A673 (cell line): ENCODE data around the gene LTC4S. TPM values are rescaled to one million over a fixed set of nuclear protein-coding genes. Genes with fewer than 3 reads are reported as not detected.

Source experiments
- BruUV-seq: library from RNA; stranded (reverse); fragments of 400-500 nt; replicated peaks from 2 replicates; lab custom pipeline; 2021; lab: Mats Ljungman, UMichigan
- CTCF ChIA-PET: fragments of 300-600 bp; sonication (Branson Sonifier 250); formaldehyde crosslinking; loops from one replicate; lab custom pipeline; 2022; ENCODE audit warnings: antibody characterized with exemption; lab: Charles Lee
- POLR2A ChIA-PET: fragments of 300-600 bp; sonication (Branson Sonifier 250); formaldehyde crosslinking; loops from one replicate; lab custom pipeline; 2022; ENCODE audit warnings: antibody characterized with exemption; ENCODE audit not compliant: low non-redundant PET; lab: Charles Lee
- DNase-seq: peaks from one replicate; pipeline ENCODE4 v3.0.0-alpha.2; 2015; ENCODE audit warnings: low spot score
- H3K27ac ChIP-seq: fragments of 200-600 bp; sonication (generic); 2 replicates; pipeline ENCODE4 v1.5.1; 2016; ENCODE audit warnings: mixed run types, low read depth, mild to moderate bottlenecking, mixed read lengths, antibody characterized with exemption, low read length; ENCODE audit not compliant: poor library complexity, severe bottlenecking
- H3K27me3 ChIP-seq: fragments of 200-600 bp; sonication (generic); replicated peaks from 2 replicates; pipeline ENCODE4 v1.6.1; 2017; ENCODE audit warnings: mixed run types, low read depth, mild to moderate bottlenecking, mixed read lengths, antibody characterized with exemption, low read length; ENCODE audit not compliant: insufficient read depth, poor library complexity
- H3K36me3 ChIP-seq: fragments of 200-600 bp; sonication (generic); 2 replicates; pipeline ENCODE4 v1.6.1; 2016; ENCODE audit warnings: mixed run types, mild to moderate bottlenecking, mixed read lengths, antibody characterized with exemption, low read length; ENCODE audit not compliant: insufficient read depth, poor library complexity, severe bottlenecking
- H3K4me1 ChIP-seq: fragments of 200-600 bp; sonication (generic); 2 replicates; pipeline ENCODE4 v1.6.1; 2017; ENCODE audit warnings: mixed run types, mild to moderate bottlenecking, mixed read lengths, antibody characterized with exemption, low read length; ENCODE audit not compliant: insufficient read depth, poor library complexity, severe bottlenecking
- H3K4me3 ChIP-seq: fragments of 200-600 bp; sonication (generic); 2 replicates; pipeline ENCODE4 v1.5.1; 2016; ENCODE audit warnings: low read depth, mixed run types, mild to moderate bottlenecking, mixed read lengths, low read length; ENCODE audit not compliant: poor library complexity, severe bottlenecking
- H3K9me3 ChIP-seq: fragments of 200-600 bp; sonication (generic); 2 replicates; pipeline ENCODE4 v1.6.1; 2016; ENCODE audit warnings: mixed run types, low read depth, mild to moderate bottlenecking, mixed read lengths, antibody characterized with exemption, low read length; ENCODE audit not compliant: poor library complexity, severe bottlenecking
- EZH2 ChIP-seq: fragments of 200-600 bp; sonication (generic); IDR thresholded peaks from 2 replicates; pipeline ENCODE4 v1.6.1; 2017; ENCODE audit warnings: borderline replicate concordance, low read depth, mild to moderate bottlenecking, mixed read lengths, antibody characterized with exemption, low read length; ENCODE audit not compliant: poor library complexity, severe bottlenecking
- intact Hi-C: fragments of 100-400 bp; cut with micrococcal nuclease; formaldehyde crosslinking; loops from one replicate; pipeline ENCODE4 v1.10.0; 2022; ENCODE audit not compliant: unreplicated experiment
- total RNA-seq: library from RNA; stranded (reverse); gene quantifications from 2 replicates; pipeline ENCODE4 v1.2.3, GENCODE V29; 2021
- TF ChIP-seq, protein P1 (sequence below): fragments of 300-800, 200-600 bp; sonication (generic); conservative IDR thresholded peaks from 2 replicates; pipeline ENCODE4 v1.5.1; 2017; ENCODE audit warnings: low read depth, mild to moderate bottlenecking, antibody characterized with exemption, low read length, moderate library complexity, mixed read lengths

LTC4S gene
- total RNA-seq, 1 experiment from 2014 or later: 0.58 TPM

DNA sequence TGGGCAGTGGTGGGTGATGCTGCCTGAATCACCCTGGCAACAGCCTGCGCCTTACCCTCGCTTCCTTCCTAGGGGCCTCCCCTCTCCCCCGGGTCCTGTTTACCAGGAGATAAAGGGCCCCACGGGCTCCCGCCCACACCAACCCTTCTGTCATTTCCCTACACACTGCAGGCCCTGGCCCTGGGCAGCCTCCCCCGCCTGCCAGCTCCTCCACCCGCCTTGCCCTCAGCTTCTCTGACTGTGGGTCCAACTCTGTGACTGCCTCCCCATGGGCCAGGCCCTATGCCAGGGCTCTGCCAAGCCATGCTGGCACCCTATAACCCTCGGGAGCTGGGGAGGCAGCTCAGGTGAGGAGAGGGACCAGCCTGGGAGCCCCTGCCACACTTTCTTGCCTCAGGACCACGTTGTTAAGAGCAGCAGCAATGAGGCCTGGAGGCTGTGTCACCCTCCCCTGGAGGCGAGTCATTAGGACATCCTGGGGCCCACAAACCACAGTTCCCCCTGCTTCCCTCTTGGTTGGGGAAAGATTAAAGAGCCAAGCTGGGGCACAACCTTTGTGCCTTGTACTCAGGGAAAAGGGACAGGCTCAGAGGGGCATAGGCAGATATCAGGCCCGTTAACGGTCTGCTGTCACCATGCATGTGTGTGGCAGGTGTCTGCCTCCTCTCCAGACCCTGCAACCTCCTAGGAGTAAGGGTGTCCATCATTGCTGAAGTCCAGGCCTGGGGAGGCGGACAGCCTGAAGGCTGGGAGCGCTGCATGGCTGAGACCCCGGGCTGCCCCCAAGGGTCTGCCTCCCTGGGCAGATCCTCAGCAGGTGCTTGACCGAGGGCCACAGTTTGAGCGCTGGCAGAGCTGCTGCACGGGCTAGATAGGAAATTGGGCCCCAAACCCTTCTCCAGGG, 10.1 kb downstream of the LTC4S start:
- ChIA-PET CTCF (no interaction called here), POLR2A (no interaction called here)
- Histone ChIP-seq H3K27ac (no peak overlapping the region), H3K4me1 (peaks cover 28% of the 10 kb centered on the region), H3K9me3 (no peaks in the 10 kb centered on the region), H3K36me3 (peaks cover 4% of the 10 kb centered on the region), H3K27me3 (no peaks in the 10 kb centered on the region), H3K4me3 (no peak overlapping the region)
- BruUV-seq: no TSS peak
- intact Hi-C loops: loop anchor here (5.0 kb wide), 3 partner anchors 53 to 288 kb away; partner anchors contain the start of genes MRNIP and TBC1D9B
- no peak for TF ChIP-seq EZH2
- TF ChIP-seq, protein P1, sequence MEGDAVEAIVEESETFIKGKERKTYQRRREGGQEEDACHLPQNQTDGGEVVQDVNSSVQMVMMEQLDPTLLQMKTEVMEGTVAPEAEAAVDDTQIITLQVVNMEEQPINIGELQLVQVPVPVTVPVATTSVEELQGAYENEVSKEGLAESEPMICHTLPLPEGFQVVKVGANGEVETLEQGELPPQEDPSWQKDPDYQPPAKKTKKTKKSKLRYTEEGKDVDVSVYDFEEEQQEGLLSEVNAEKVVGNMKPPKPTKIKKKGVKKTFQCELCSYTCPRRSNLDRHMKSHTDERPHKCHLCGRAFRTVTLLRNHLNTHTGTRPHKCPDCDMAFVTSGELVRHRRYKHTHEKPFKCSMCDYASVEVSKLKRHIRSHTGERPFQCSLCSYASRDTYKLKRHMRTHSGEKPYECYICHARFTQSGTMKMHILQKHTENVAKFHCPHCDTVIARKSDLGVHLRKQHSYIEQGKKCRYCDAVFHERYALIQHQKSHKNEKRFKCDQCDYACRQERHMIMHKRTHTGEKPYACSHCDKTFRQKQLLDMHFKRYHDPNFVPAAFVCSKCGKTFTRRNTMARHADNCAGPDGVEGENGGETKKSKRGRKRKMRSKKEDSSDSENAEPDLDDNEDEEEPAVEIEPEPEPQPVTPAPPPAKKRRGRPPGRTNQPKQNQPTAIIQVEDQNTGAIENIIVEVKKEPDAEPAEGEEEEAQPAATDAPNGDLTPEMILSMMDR: no peak
- DNase-seq: no peak

DNA sequence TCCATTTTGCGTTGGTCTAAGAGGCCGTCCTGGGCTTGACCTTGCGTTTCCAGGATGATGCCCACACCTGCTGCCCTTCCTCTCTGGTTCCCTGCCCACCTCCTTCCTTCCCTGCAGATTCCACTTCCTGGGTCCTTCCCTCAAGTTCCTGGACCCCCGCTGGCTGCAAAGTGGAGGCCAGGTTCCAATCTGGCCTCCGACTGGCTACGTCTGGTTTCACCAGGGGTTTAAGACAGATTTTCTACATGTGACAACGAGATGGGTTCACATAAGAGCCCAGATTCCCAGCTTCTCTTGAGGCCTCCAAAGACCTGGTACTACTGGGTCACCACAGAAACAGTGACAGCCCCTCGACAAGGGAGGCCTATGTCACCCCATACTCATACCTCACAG, 10.8 kb downstream of the LTC4S start:
- intact Hi-C loops: loop anchor here (5.0 kb wide), 3 partner anchors 53 to 288 kb away; partner anchors contain the start of genes MRNIP and TBC1D9B
- BruUV-seq: no TSS peak
- H3K36me3 ChIP-seq: no peaks in the 10 kb centered on the region

DNA sequence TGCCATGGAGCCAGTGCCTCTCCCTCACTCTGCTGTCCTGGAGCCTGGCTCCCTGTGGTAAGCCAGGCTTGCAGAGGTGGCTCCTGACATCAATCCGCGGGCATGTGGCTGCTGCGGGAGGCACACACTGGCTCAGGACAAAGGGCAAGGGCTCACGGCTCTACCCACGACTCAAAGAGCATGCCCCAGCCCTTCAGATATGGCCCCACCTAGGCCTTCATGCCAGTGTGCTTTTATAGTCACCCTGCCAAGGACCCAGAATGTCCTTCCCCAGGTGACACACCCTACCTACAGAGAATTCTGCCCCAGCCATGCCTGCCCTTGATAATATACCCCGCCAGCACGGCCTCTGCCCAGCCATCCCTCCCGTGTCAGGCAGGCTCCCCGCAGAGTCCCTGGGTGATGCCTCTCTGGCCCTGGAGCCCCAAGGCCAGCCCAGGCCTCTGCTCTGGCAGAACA, 11.3 kb downstream of the LTC4S start:
- no peaks in the 10 kb centered on the region for H3K36me3 ChIP-seq
- no peak for DNase-seq
- no peaks in the 10 kb centered on the region for H3K27me3 ChIP-seq
- CTCF ChIA-PET: no interaction called here
- intact Hi-C loops: no loop called here
- no peaks in the 10 kb centered on the region for H3K9me3 ChIP-seq
- peaks cover 28% of the 10 kb centered on the region for H3K4me1 ChIP-seq
- H3K4me3 ChIP-seq: peak overlapping the region; percentile 76
- POLR2A ChIA-PET: no interaction called here
- TF ChIP-seq EZH2: no peak
- TF ChIP-seq, protein P1: no peak
- H3K27ac ChIP-seq: peak overlapping the region; percentile 54
- TSS peak; percentile 42 for BruUV-seq

More for the DNA sequence above, 10.8 kb downstream of the LTC4S start:
- H3K9me3 ChIP-seq: no peaks in the 10 kb centered on the region
- ChIA-PET CTCF (no interaction called here), POLR2A (no interaction called here)
- no peak for DNase-seq
- H3K4me1 ChIP-seq: peaks cover 28% of the 10 kb centered on the region
- H3K27ac ChIP-seq: no peak overlapping the region
- no peaks in the 10 kb centered on the region for H3K27me3 ChIP-seq
- peak overlapping the region; percentile 76 for H3K4me3 ChIP-seq
- TF ChIP-seq, protein P1: no peak
- TF ChIP-seq EZH2: no peak
